Endothelial cell of umbilical vein (primary cell): ENCODE measurements around the gene PINK1. TPM values are rescaled to one million over a fixed set of nuclear protein-coding genes. Genes with fewer than 3 reads are reported as not detected.
A peak's percentile ranks its signal among the peaks of the same experiment; 100 is the strongest.

Source experiments
- BruUV-seq: library from RNA; stranded (reverse); fragments of 400-500 nt; replicated peaks from 2 replicates; lab custom pipeline; 2021; lab: Mats Ljungman, UMichigan
- CTCF ChIA-PET: fragments of 300-600, 350-600 bp; sonication (Branson Sonifier 250); formaldehyde crosslinking; loops from one replicate; lab custom pipeline; 2021; ENCODE audit warnings: antibody characterized with exemption, inconsistent platforms; lab: Charles Lee
- POLR2A ChIA-PET: fragments of 300-600, 350-600 bp; sonication (Branson Sonifier 250); formaldehyde crosslinking; loops from one replicate; lab custom pipeline; 2021; ENCODE audit warnings: antibody characterized with exemption, inconsistent platforms; lab: Charles Lee
- DNase-seq: peaks from one replicate; pipeline ENCODE4 v3.0.0-alpha.2; 2011; ENCODE audit warnings: low read depth, low spot score
- FAIRE-seq: peaks from 2 replicates; lab custom pipeline; 2011; peaks lifted over from hg19 to GRCh38; lab: Jason Lieb, UNC
- H2AFZ ChIP-seq: 2 replicates; pipeline ENCODE4 v1.6.0; 2012; ENCODE audit warnings: low read depth, low read length, control low read depth, inconsistent platforms
- H3K27ac ChIP-seq: 2 replicates; pipeline ENCODE4 v1.5.1; 2011; ENCODE audit warnings: low read depth, mild to moderate bottlenecking, control low read depth, low read length, moderate library complexity; ENCODE audit not compliant: insufficient read depth
- H3K27me3 ChIP-seq, 2 experiments: 2 replicates each; pipeline versions ENCODE4 v1.6.0 to v1.6.1; 2011; ENCODE audit warnings: low read length in 2 of 2, mixed read lengths in 1 of 2; ENCODE audit not compliant: control insufficient read depth in 2 of 2, insufficient read depth in 2 of 2
- H3K36me3 ChIP-seq, 2 experiments: 2 replicates in 1 of 2; 3 replicates in 1 of 2; pipeline ENCODE4 v1.5.1; 2011; ENCODE audit warnings: low read length in 2 of 2, mild to moderate bottlenecking in 1 of 2, moderate library complexity in 1 of 2; ENCODE audit not compliant: control insufficient read depth in 2 of 2, insufficient read depth in 2 of 2; ENCODE audit errors: extremely low read depth in 1 of 2
- H3K4me1 ChIP-seq: 3 replicates; pipeline ENCODE4 v1.5.1; 2011; ENCODE audit warnings: mild to moderate bottlenecking, low read length; ENCODE audit not compliant: control insufficient read depth, insufficient read depth; ENCODE audit errors: extremely low read depth
- H3K4me2 ChIP-seq: 2 replicates; pipeline ENCODE4 v1.6.1; 2011; ENCODE audit warnings: low read length, control low read depth, mixed read lengths; ENCODE audit not compliant: insufficient read depth
- H3K4me3 ChIP-seq, 3 experiments: fragments of 200-600 bp in 1 of 3; sonication (generic), shearing (Covaris generic) in 1 of 3; replicated peaks in 1 of 3; 2 replicates each; pipeline ENCODE4 v1.5.1; 2011 to 2016; ENCODE audit warnings: control low read depth in 3 of 3, low read length in 3 of 3, mild to moderate bottlenecking in 2 of 3, inconsistent platforms in 1 of 3, low read depth in 1 of 3, moderate library complexity in 1 of 3; ENCODE audit not compliant: insufficient read depth in 1 of 3
- H3K79me2 ChIP-seq: 2 replicates; pipeline ENCODE4 v1.6.0; 2012; ENCODE audit warnings: low read length, inconsistent platforms; ENCODE audit not compliant: control insufficient read depth, insufficient read depth
- H3K9ac ChIP-seq: replicated peaks from 2 replicates; pipeline ENCODE3; 2011; ENCODE audit warnings: low read length, control low read depth; ENCODE audit not compliant: insufficient read depth; ENCODE audit errors: extremely low read depth
- H3K9me1 ChIP-seq: replicated peaks from 3 replicates; pipeline ENCODE4 v1.6.0; 2011; ENCODE audit warnings: mild to moderate bottlenecking, low read length; ENCODE audit not compliant: control insufficient read depth, insufficient read depth; ENCODE audit errors: extremely low read depth
- H3K9me3 ChIP-seq: replicated peaks from 2 replicates; pipeline ENCODE4 v1.5.1; 2012; ENCODE audit warnings: low read length, inconsistent platforms; ENCODE audit not compliant: control insufficient read depth, insufficient read depth
- H4K20me1 ChIP-seq: replicated peaks from 2 replicates; pipeline ENCODE3; 2011; ENCODE audit warnings: mild to moderate bottlenecking, low read length; ENCODE audit not compliant: control insufficient read depth, insufficient read depth; ENCODE audit errors: extremely low read depth
- CTCF ChIP-seq, 2 donors: IDR thresholded peaks; 1 replicate in 1 of 2; 2 replicates in 1 of 2; pipeline ENCODE4 v1.5.1; 2011; ENCODE audit warnings: low read length in 2 of 2, mild to moderate bottlenecking in 2 of 2, moderate library complexity in 2 of 2, control low read depth in 1 of 2, inconsistent platforms in 1 of 2, low read depth in 1 of 2; ENCODE audit not compliant: insufficient read depth in 1 of 2; ENCODE audit errors: extremely low read depth in 1 of 2
- EZH2 ChIP-seq: IDR thresholded peaks from 2 replicates; pipeline ENCODE4 v1.6.1; 2012; ENCODE audit warnings: borderline replicate concordance, low read depth, mild to moderate bottlenecking, moderate library complexity, low read length, inconsistent platforms; ENCODE audit not compliant: severe bottlenecking
- FOS ChIP-seq: IDR thresholded peaks from 2 replicates; pipeline ENCODE4 v1.6.1; 2011; ENCODE audit warnings: mild to moderate bottlenecking, low read length, moderate library complexity, borderline replicate concordance; ENCODE audit not compliant: insufficient read depth
- GATA2 ChIP-seq: IDR thresholded peaks from 2 replicates; pipeline ENCODE4 v1.7.0; 2011; ENCODE audit warnings: low read depth, mild to moderate bottlenecking, moderate library complexity, mixed read lengths, low read length; ENCODE audit not compliant: insufficient read length, insufficient read depth
- JUN ChIP-seq: IDR thresholded peaks from 2 replicates; pipeline ENCODE4 v1.6.1; 2011; ENCODE audit warnings: borderline replicate concordance, low read depth; ENCODE audit not compliant: insufficient read length, insufficient read depth
- MAX ChIP-seq: IDR thresholded peaks from 2 replicates; pipeline ENCODE4 v1.6.1; 2011; ENCODE audit not compliant: insufficient read depth, insufficient read length
- MYC ChIP-seq: IDR thresholded peaks from one replicate; pipeline ENCODE4 v1.6.1; 2011; ENCODE audit warnings: mild to moderate bottlenecking, low read depth, low read length
- POLR2A ChIP-seq: IDR thresholded peaks from 2 replicates; pipeline ENCODE4 v1.6.1; 2012; ENCODE audit warnings: low read depth, mild to moderate bottlenecking, control low read depth, low read length
- POLR2AphosphoS5 ChIP-seq: IDR thresholded peaks from 2 replicates; pipeline ENCODE4 v1.6.1; 2012; ENCODE audit warnings: low read depth, mild to moderate bottlenecking, control low read depth, low read length, moderate library complexity; ENCODE audit not compliant: insufficient read depth
- dilution Hi-C: fragments of 300-500 bp; cut with MboI; formaldehyde crosslinking; loops from one replicate; pipeline ENCODE4 v1.15.0; 2019; ENCODE audit warnings: low sequenced_read_pairs; ENCODE audit not compliant: extremely low pct_ligation_motif_present
- intact Hi-C: fragments of 100-400 bp; cut with micrococcal nuclease; formaldehyde crosslinking; loops from one replicate; pipeline ENCODE4 v1.10.0; 2022
- polyA plus RNA-seq, 4 experiments: library from polyadenylated mRNA; depleted of rRNA in 3 of 4; stranded (reverse) in 3 of 4; unstranded in 1 of 4; fragments of >200 nt; gene quantifications; 2 replicates each; pipeline versions ENCODE4 v1.2.1 to v1.2.3, GENCODE V29; 2011 to 2012; ENCODE audit warnings: missing spikeins in 1 of 4
- total RNA-seq: library from RNA; stranded (reverse); gene quantifications from 2 replicates; pipeline ENCODE4 v1.2.3, GENCODE V29; 2021

The PINK1 gene
- total and polyA plus RNA-seq, 2 donors (not counting 3 experiments of a cell fraction or from before 2014, with no cell fraction given) = 27.3 to 27.9 TPM

GRCh38 chr1:20684651-20685050 is 51.4 kb downstream of the PINK1 start:
- CTCF ChIA-PET = interaction anchor here (0.7 to 1.0 kb wide), 2 partner anchors 17 to 110 kb away, joined by 3 read pairs; no protein-coding TSS in a partner anchor

More at GRCh38 chr1:20684651-20685050, 51.4 kb downstream of the PINK1 start:
- no peaks in the 10 kb centered on the region for H4K20me1 ChIP-seq
- H3K79me2 ChIP-seq = no peaks in the 10 kb centered on the region
- H3K27ac ChIP-seq = no peak overlapping the region
- no peak overlapping the region for H3K4me3 ChIP-seq
- intact Hi-C loops (no loop called here), dilution Hi-C loops (no loop called here)
- H3K4me2 ChIP-seq = no peak overlapping the region
- H3K9me3 ChIP-seq = no peaks in the 10 kb centered on the region
- POLR2A ChIA-PET = no interaction called here
- TF ChIP-seq CTCF (IDR thresholded peaks at IDR 0.05; ENCODE audit: extremely low read depth in 1 of 2, insufficient read depth in 1 of 2, low read depth in 1 of 2, low read length in 2 of 2) = no peak
- TF ChIP-seq POLR2A = no peak
- TF ChIP-seq POLR2AphosphoS5 = no peak
- no peak for TF ChIP-seq MAX
- TF ChIP-seq JUN = no peak
- TF ChIP-seq MYC = no peak
- TF ChIP-seq FOS = no peak
- TF ChIP-seq GATA2 = no peak
- TF ChIP-seq EZH2 = no peak
- no peaks in the 10 kb centered on the region for H3K9me1 ChIP-seq
- peaks cover 7% of the 10 kb centered on the region for H3K4me1 ChIP-seq
- BruUV-seq = no TSS peak
- H3K9ac ChIP-seq = no peak overlapping the region
- H3K36me3 ChIP-seq = no peaks in the 10 kb centered on the region
- H3K27me3 ChIP-seq = no peaks in the 10 kb centered on the region
- DNase-seq = no peak
- FAIRE-seq = no peak
- H2AFZ ChIP-seq = peak overlapping the region; percentile 84
